GM18951 (cell line): ENCODE results near the gene KIF23.

Experiments
- POLR2A ChIP-seq: IDR thresholded peaks from 4 replicates; pipeline ENCODE4 v1.6.1; 2011; ENCODE audit warnings: mild to moderate bottlenecking; ENCODE audit not compliant: insufficient read length, insufficient read depth; ENCODE audit errors: extremely low read depth
- in situ Hi-C: fragments of 300-500 bp; cut with MboI; formaldehyde crosslinking; loops from one replicate; pipeline ENCODE4 v1.12.0; 2022; ENCODE audit warnings: low sequenced_read_pairs, mixed read lengths, inconsistent platforms; ENCODE audit not compliant: unreplicated experiment

The KIF23 gene

GRCh38 chr15:69467636-69468035, 53.5 kb downstream of the KIF23 start:
- in situ Hi-C loops: no loop called here
- no peak for TF ChIP-seq POLR2A

GRCh38 chr15:69468241-69469121, 54.3 kb downstream of the KIF23 start:
- TF ChIP-seq POLR2A: no peak
- in situ Hi-C loops: no loop called here

- no peak for TF ChIP-seq POLR2A
- in situ Hi-C loops: no loop called here
These were observed 55.5 kb downstream of the KIF23 start for GRCh38 chr15:69469467-69470201.

GRCh38 chr15:69472046-69472445, 57.9 kb downstream of the KIF23 start:
- in situ Hi-C loops: no loop called here

GRCh38 chr15:69472562-69472961, 58.4 kb downstream of the KIF23 start:
- in situ Hi-C loops: no loop called here
- no peak for TF ChIP-seq POLR2A

More at GRCh38 chr15:69472046-69472445, 57.9 kb downstream of the KIF23 start:
- TF ChIP-seq POLR2A: no peak

- in situ Hi-C loops: no loop called here
These were observed 60.1 kb downstream of the KIF23 start for GRCh38 chr15:69474291-69474690.

GRCh38 chr15:69474846-69475455, 60.8 kb downstream of the KIF23 start:
- no peak for TF ChIP-seq POLR2A
- in situ Hi-C loops: loop anchor here (25.0 kb wide), 1 partner anchor 1312 kb away; no protein-coding TSS in a partner anchor

More at GRCh38 chr15:69474291-69474690, 60.1 kb downstream of the KIF23 start:
- no peak for TF ChIP-seq POLR2A

- in situ Hi-C loops: loop anchor here (25.0 kb wide), 1 partner anchor 1311 kb away; no protein-coding TSS in a partner anchor
These were observed 61.7 kb downstream of the KIF23 start for GRCh38 chr15:69475769-69476358.

GRCh38 chr15:69476704-69477473, 62.7 kb downstream of the KIF23 start:
- TF ChIP-seq POLR2A: no peak
- in situ Hi-C loops: loop anchor here (25.0 kb wide), 1 partner anchor 1310 kb away; no protein-coding TSS in a partner anchor

More at GRCh38 chr15:69475769-69476358, 61.7 kb downstream of the KIF23 start:
- TF ChIP-seq POLR2A: no peak

- in situ Hi-C loops: loop anchor here (25.0 kb wide), 1 partner anchor 1309 kb away; no protein-coding TSS in a partner anchor
- no peak for TF ChIP-seq POLR2A
These were observed 64.2 kb downstream of the KIF23 start for GRCh38 chr15:69478259-69478781.

GRCh38 chr15:69479081-69479480, 64.9 kb downstream of the KIF23 start:
- TF ChIP-seq POLR2A: no peak
- in situ Hi-C loops: loop anchor here (25.0 kb wide), 1 partner anchor 1308 kb away; no protein-coding TSS in a partner anchor
